Measurements from ENCODE around the gene KRTAP4-1.
"Not testable (repeated sequence)": the region's sequence is repeated elsewhere in the genome, so short reads cannot be mapped to it uniquely, and the experiment has no call there.

KRTAP4-1 gene

GRCh38 chr17:41171886-41172285 is 12.8 kb downstream of the KRTAP4-1 start:
- DNase-seq (ENCODE audit: low read depth), result no peak

- DNase-seq (ENCODE audit: low read depth), result no peak
Observed at GRCh38 chr17:41168121-41168520, 16.6 kb downstream of the KRTAP4-1 start, which contains the start of gene KRTAP4-3. KRTAP4-3 (minus strand) TSS chr17:41168221; CDS start chr17:41168172, 49 bp downstream.

DNA sequence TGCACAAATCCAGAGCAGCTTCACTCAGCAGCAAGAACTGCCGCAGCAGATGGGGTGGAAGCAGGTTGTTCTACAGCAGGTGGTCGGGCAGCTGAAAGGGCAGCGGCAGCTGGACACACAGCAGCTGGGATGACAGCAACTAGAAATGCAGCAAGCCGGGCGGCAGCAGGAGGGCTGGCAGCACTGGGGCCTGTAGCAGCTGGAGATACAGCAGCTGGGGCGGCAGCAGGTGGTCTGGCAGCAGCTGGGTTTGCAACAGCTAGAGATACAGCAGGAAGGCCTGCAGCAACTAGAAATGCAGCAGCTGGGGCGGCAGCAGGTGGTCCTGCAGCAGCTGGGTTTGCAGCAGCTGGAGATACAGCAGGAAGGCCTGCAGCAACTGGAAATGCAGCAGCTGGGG is 17.1 kb downstream of the KRTAP4-1 start:
- DNase-seq (ENCODE audit: low read depth), result no peak

DNA sequence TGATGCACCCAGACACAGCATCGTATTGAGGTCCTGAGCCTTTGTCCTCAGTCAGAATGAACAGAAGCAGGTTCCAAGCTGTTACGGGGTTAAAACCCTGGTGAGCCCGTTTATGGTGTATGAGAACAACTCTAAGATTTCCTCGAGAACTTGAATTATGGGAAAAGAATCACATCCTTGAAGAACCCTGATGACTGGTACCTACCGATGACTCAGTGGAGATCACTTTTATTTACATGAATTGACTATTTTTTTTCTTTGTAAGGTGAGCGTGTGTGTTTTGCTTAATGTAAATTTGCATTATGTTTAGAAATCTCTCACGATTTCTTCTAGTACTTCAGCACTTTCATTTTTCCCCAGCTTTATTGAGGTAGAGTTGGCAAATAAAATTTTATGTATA is 20.9 kb downstream of the KRTAP4-1 start:
- no peak for DNase-seq (ENCODE audit: low read depth)

DNA sequence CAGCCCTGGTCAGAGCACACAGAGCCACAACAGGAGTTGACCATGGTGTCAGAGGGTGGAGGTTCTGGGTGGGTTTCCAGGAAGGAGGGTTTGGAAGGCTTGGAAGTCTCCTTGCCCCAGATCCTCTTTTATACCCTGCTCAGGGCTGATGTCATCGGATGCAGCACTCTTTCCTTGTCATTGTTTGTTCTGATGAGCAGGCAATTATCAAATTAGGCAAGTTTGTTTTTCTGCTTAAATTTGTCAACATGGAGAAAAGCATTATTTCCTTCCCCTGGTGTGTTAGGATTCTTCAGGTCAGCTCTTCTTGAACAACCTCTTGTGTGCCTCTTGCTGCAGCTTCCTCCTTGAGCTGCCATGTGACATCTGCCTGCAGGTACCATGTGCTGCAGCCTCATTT is 24.1 kb downstream of the KRTAP4-1 start, which contains the start of gene KRTAP4-4:
KRTAP4-4 (minus strand) TSS at position 101 of the 400 bp plus-strand sequence; CDS start at position 44, 57 bp downstream.
- no peak for DNase-seq (ENCODE audit: low read depth)

DNA sequence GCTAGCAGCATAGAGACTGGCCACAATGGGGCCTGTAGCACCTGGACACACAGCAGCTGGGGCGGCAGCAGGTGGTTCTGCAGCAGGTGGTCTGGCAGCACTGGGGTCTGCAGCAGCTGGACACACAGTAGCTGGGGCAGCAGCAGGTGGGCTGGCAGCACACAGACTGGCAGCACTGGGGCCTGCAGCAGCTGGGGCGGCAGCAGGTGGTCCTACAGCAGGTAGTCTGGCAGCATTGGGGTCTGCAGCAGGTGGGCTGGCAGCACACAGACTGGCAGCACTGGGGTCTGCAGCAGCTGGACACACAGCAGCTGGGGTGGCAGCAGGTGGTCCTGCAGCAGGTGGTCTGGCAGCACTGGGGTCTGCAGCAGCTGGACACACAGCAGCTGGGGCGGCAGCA is 24.5 kb downstream of the KRTAP4-1 start:
- not testable (repeated sequence) for DNase-seq (ENCODE audit: low read depth)

- no peak for DNase-seq (ENCODE audit: low read depth)
Observed at GRCh38 chr17:41153856-41154255, 30.9 kb downstream of the KRTAP4-1 start.

GRCh38 chr17:41151525-41151924 is 33.2 kb downstream of the KRTAP4-1 start:
- no peak for DNase-seq (ENCODE audit: low read depth)

- DNase-seq (ENCODE audit: low read depth), result no peak
Observed at GRCh38 chr17:41150026-41150425, 34.7 kb downstream of the KRTAP4-1 start.

DNA sequence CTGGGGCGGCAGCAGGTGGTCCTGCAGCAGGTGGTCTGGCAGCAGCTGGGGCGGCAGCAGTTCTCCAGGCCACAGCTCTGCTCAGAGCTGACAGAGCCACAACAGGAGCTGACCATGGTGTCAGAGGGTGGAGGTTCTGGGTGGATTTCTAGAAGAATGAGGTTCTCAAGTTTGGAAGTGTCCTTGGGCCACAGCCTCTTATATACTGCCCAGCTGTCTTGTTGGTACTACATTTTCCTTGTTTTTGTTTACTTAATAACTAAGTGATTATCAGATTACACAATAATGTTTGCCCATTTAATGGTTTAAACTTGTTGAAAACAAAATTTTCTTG is 35.1 kb downstream of the KRTAP4-1 start, which contains the start of gene KRTAP4-5:
KRTAP4-5 (minus strand) TSS at position 174 of the 334 bp plus-strand sequence; CDS start at position 116, 58 bp downstream.
- no peak for DNase-seq (ENCODE audit: low read depth)

DNA sequence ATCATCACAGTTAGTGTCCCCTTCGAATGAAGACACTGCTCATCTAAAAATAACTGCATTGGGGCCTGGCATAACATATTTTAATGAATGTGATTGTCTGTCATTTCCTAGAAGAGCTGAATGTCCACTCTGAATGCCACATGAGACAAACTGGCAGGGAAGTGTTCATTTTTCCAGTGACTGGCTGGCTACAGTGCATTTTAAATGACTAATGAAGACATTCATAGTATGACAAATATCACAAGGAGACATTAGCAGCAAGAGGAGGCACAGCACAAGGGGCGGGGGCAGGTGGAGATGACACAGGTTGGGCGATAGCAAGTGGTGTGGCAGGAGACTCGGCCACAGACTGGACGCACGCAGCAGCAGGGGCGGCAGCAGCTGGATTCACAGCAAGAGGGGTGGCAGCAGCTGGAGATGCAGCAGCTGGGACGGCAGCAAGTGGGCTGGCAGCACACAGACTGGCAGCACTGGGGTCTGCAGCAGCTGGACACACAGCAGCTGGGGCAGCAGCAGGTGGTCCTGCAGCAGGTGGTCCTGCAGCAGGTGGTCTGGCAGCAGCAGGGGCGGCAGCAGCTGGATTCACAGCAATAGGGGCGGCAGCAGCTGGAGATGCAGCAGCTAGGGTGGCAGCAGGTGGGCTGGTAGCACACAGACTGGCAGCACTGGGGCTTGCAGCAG is 35.6 kb downstream of the KRTAP4-1 start:
- DNase-seq (ENCODE audit: low read depth), result not testable (repeated sequence)

- DNase-seq (ENCODE audit: low read depth), result no peak
Observed at GRCh38 chr17:41147531-41148204, 37.0 kb downstream of the KRTAP4-1 start.

- DNase-seq (ENCODE audit: low read depth), result no peak
Observed at GRCh38 chr17:41145261-41145660, 39.5 kb downstream of the KRTAP4-1 start.

DNA sequence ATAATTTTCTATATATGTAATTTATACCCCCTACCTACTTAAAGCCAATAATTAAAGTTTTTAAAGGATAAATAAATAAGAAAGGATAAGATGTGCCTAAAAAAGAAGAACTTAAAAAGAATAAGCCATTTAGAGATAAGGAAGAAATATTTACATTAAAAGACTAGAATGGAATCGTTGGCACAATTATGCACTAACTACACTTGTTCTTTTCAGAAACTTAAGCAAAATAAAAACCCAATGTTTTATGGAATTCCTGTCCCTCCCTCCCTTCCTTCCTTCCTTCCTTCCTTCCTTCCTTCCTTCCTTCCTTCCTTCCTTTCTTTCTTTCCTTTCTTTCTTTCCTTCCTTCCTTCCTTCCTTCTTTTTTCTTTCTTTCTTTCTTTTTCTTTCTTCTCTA is 39.9 kb downstream of the KRTAP4-1 start:
- no peak for DNase-seq (ENCODE audit: low read depth)

DNA sequence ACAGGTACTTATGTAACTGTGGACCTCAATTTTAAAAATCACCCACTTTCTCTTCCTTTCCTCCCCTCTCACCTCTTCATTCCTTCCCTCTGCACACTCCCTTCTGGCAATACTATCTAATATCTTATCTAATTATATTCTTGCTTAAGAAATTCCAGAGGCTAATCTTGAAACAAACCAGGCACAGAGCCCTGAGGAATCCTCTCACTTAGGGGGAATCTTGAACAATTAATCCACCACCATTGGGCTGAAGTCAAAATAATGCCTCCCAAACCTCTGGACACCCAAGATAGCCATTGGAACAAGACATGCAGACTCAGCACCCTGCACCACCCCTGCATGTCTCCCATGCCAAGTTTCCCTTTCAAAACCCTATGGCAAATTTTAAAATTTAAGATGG is 43.4 kb downstream of the KRTAP4-1 start:
- DNase-seq (ENCODE audit: low read depth), result no peak

GRCh38 chr17:41140360-41141131 is 44.2 kb downstream of the KRTAP4-1 start, which contains the start of gene KRTAP4-6:
KRTAP4-6 (minus strand) TSS chr17:41140544; CDS start chr17:41140487, 57 bp downstream.
- DNase-seq (ENCODE audit: low read depth), result no peak

DNA sequence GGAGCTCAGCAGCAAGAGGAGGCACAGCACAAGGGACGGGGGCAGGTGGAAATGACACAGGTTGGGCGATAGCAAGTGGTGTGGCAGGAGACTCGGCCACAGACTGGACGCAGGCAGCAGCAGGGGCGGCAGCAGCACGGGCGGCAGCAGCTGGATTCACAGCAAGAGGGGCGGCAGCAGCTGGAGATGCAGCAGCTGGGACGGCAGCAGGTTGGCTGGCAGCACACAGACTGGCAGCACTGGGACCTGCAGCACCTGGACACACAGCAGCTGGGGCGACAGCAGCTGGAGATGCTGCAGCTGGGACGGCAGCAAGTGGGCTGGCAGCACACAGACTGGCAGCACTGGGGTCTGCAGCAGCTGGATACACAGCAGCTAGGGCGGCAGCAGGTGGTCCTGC is 44.8 kb downstream of the KRTAP4-1 start:
- DNase-seq (ENCODE audit: low read depth), result not testable (repeated sequence)
